NCI-H446 (cell line): ENCODE measurements around the gene UNC119.
"Not testable (repeated sequence)": the region's sequence is repeated elsewhere in the genome, so short reads cannot be mapped to it uniquely, and the experiment has no call there.

ENCODE experiments used
- DNase-seq, 2 experiments: peaks; one replicate each; lab custom pipeline; 2025; lab: John Stamatoyannopoulos, UW

UNC119 gene

DNA sequence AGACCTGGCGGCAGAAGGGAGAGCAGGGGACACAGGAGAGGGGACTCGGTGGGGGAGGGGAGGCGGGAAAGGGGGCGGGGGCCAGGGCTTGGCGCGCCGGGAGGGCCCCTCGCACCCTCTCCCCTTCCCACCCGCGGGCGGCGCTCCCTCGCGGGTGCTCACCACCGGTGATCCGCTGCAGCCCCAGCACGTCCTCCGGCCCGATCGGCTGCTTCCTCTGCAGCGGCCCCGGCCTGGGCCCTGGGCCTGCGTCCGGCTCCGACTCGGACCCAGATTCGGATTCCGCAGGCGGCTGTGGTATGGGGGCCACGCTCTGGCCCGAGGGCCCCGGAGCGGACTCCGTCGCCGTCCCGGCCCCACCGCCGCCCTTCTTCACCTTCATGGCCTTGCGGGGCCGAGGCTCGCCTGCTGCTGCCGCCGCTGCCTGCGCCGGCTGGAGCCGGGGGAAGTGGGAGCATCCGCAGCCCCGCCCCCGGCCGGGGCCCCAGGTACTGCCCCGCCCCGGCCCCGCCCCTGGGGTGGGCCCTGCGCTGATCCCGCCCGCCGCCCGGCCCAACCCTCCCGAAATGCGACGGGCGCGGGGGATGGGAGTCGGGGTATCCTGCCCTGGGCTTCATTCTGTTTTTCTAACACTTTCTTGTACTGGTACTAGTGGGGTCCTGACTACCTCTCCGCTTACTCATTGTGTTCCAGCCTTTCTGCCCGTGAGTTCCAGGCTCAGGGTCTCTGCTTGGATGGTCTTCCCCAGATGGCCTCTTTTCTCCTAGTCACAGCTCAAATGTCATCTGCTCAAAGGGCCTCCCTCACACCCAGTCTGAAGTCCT, at the start of gene UNC119:
TSS of gene UNC119 (minus strand) at position 449 of the 824 bp plus-strand sequence. CDS start at position 382, 67 bp downstream.
- peak in 1 of 2 experiments; percentile 78 for DNase-seq

- DNase-seq: peak in 1 of 2 experiments; percentile 54
These were observed 47.1 kb upstream of the UNC119 start for GRCh38 chr17:28599311-28600184.

GRCh38 chr17:28598799-28599310, 46.4 kb upstream of the UNC119 start, which contains the start of gene SPAG5:
Gene SPAG5, minus strand, starts transcription at chr17:28599025. Its CDS starts 79 bp downstream, at chr17:28598946.
- peak; percentile 76 to 91 for DNase-seq

GRCh38 chr17:28598389-28598788, 46.0 kb upstream of the UNC119 start:
- DNase-seq: no peak

DNA sequence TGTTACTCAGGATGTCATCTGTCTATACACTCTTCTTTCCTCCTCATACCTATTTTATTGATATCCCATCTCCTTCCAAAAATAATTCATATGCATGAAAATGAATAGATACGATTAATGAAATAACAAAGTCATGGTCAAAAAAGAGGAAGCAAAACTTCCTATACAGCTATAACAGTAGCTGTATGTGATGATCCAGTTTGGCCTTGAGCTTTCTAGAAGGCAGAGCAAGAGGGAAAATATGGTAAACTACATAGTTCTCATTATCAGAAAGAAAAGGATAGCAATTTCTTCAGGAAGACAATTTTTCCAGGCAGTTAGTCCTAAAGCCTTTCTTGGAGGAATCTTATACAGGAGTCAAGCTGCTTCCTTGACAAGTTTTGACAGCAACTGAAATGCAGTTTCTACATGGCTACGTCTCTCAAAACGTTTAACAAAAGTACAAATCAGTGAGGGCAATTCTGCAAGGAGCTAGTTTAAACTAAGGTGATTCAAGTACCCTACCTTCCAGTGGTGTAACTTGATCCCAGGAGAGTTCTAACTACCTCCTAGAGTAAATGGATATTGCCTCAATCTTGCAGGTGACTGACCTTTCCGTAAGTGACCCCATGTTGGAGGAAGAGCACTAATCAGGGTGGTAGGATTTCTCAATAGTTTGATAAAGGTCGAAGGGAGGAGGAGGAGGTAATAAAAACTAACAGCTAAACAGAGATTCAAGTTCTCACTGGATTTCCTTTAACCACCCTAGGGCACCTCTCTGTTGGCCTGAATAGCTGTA, 45.4 kb upstream of the UNC119 start:
- no peak for DNase-seq

GRCh38 chr17:28592260-28592659, 39.8 kb upstream of the UNC119 start:
- DNase-seq: no peak

- DNase-seq: no peak
These were observed 33.4 kb upstream of the UNC119 start for GRCh38 chr17:28585851-28586250.

DNA sequence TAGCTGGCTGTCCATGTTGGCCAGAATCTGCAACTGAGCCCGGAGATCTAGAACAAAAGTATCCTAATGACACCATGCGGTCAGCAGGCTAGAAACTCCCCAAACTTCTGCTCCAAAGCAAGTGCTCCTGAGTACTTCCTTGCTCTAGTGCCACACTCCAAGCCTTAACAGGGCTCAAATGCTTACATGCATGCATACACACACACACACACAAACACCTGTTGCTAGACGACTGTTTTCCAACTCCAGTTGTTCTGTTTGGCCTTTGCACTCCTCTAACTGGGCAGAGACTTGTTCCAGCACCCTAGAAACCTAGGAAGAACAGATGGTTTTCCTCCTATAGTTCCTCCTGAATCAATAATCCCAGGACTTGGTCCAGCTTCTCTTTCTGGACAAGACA, 32.0 kb upstream of the UNC119 start:
- DNase-seq: no peak

- DNase-seq: no peak
These were observed 30.1 kb upstream of the UNC119 start for GRCh38 chr17:28582513-28582912.

DNA sequence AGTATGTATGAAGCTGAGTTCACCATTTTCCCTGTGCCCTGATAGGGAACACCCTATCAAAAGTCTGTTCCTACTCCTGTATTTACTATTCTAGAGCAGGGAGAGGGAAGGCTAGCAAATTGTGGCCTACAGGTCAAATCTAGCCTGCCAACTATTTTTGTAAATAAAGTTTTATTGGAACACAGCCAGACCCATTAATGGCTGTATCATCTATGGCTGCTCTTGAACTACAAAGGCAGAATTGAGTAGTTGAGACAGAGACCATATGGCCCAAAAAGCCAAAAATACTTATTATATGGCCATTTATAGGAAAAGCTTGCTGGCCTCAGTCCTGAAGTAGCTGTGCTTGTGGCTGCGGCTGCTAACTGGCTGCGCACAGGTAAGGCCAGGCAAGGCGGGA, 28.5 kb upstream of the UNC119 start:
- no peak for DNase-seq

DNA sequence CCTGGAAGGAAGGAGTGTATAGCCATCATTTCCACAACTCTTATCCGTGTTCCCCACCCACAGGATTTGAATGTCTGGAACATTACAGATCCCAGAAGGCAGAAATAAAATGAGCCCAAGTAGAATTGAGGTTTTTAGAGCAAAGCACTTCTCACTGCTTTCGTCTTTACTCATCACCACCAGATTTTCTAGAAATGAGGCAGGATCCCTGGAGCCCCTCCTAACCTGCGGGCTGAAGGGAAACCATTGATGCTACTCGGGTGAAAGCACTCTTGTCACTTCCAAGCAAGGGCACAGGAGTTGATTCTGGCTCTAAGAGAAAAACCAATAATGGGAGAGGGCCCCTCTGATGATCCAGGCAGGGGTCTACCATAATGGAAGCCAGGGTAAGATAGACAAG, 27.1 kb upstream of the UNC119 start:
- no peak for DNase-seq

GRCh38 chr17:28578246-28579195, 26.1 kb upstream of the UNC119 start:
- no peak for DNase-seq

DNA sequence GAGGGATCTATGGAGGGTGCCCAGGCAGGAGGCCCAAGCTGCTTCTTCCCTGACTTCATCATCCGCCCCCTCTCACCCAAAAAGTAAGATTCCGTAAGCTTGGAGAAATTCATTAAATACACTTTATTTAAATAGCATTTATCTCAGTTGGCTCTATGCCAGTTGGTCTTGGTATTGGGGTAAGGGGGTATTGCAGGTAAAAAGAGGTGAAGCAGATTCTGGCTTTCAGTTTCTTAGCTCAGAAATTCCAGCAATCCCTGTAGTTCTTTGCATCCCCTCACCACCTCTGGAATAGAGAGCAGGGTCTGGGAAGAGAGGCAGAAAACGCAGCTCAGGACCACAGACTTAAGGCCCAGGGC, 25.0 kb upstream of the UNC119 start:
- DNase-seq: no peak

GRCh38 chr17:28576758-28577465, 24.5 kb upstream of the UNC119 start, which contains the start of gene ALDOC:
Gene ALDOC, minus strand, starts transcription at chr17:28576895. Its CDS starts 1,363 bp downstream, at chr17:28575532.
- DNase-seq: peak; percentile 51 to 82

DNA sequence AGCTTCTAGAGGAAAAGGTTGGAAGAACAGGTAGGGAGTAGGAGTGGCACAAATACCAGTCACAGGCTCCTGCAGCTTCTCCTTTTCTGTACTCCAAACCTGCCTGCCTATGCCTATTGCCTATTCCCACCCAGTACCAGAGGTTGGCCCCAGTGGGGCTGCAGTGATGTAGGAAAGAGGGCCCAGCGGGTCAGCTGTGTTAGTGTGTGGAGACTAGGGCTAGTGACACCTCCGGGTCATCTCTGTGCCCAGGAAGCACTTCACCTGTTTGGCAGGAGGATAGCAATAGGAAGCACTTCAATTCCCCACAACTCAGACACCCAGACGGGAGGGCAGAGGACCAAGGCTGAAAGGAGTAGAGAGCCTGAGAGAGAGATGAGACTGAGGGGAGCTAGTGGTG, 23.6 kb upstream of the UNC119 start:
- DNase-seq: not testable (repeated sequence)

GRCh38 chr17:28575126-28575795, 22.8 kb upstream of the UNC119 start:
- peak in 1 of 2 experiments; percentile 15 for DNase-seq

DNA sequence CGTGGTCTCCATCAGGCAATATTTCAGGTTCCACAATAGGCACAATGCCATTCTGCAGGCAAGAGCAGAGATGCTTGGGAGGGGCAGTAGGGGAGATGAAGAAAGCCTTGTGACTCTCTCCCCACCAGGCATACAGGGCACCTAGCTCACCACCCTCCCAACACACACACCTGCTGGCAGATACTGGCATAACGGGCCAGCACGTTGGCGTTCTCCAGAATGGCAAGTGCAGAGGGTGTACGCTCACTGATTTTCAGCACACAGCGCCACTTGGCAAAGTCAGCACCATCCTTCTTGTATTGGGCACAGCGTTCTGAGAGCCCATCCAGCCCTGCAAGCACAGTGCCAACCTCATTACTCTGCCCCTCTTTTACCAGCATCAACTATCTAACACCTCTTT, 22.1 kb upstream of the UNC119 start:
- DNase-seq: no peak

DNA sequence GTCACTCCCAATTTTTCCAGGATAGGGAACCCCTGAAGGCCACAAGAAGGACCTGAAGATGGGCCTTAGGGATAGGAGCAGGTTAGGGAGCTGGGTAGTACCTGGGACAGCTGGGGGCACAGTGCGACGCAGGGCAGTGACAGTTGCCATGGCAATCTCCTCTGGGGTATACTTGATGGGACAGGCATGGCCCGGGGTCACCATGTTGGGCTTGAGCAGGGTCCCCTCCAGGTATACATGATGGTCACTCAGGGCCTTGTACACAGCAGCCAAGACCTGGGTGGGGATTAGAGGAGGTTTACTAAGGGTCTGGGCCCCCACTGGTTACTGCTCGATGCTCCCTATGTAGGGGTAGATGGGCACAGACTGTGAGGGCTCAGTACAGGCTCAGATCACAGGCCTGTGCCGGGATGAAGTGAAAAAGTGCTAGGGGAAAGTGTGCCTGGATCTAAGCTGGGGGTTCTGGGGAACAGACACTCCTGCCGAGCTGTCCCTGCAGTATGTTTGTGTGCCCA, 21.6 kb upstream of the UNC119 start:
- DNase-seq: no peak

DNA sequence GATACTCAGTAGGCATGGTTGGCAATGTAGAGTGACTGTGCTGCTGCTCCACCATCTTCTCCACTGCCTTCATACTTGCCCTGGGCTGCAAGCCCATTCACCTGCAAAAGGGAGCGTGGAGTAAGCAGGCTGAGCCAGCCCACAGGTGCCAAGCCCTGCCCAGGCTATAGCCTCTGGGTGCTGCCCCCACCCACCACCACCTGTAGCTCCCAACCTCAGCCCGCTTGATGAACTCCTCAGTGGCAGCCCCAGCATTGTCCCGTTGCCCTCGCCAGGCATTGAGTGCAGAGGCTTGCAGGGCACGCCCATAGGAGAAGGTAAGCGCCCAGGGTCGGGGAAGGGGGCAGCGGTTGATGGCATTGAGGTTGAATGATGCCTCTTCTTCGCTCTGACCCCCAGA, 21.1 kb upstream of the UNC119 start:
- DNase-seq: no peak
